ENCODE data around the gene ITPR2. TPM values are rescaled to one million over a fixed set of nuclear protein-coding genes. Genes with fewer than 3 reads are reported as not detected.

Gene ITPR2
- total and polyA plus RNA-seq, 2 of the 13 experiments (the other 11 are each of a cell fraction or from before 2014, with no cell fraction given): 31.9 to 81.9 TPM

- TF ChIP-seq BRF2 (CRISPR knock-in tag; IDR thresholded peaks at IDR 0.05) (no peak), MAX (IDR thresholded peaks at IDR 0.05) (peak; percentile 46; the same call in 1 of the 2 replicates), PATZ1 (CRISPR knock-in tag; IDR thresholded peaks at IDR 0.05) (peak; percentile 59), THRA (CRISPR knock-in tag; IDR thresholded peaks at IDR 0.05; ENCODE audit: borderline replicate concordance) (no peak), ZNF282 (IDR thresholded peaks at IDR 0.05; ENCODE audit: partially characterized antibody) (no peak), MATR3 (CRISPR knock-in tag; IDR thresholded peaks at IDR 0.05) (no peak), ZNF18 (CRISPR knock-in tag; IDR thresholded peaks at IDR 0.05; ENCODE audit: insufficient replicate concordance) (no peak), ZNF234 (CRISPR knock-in tag; conservative IDR thresholded peaks at IDR 0.05) (no peak), ZSCAN9 (CRISPR knock-in tag; IDR thresholded peaks at IDR 0.05; ENCODE audit: borderline replicate concordance) (no peak), ZNF563 (CRISPR knock-in tag; IDR thresholded peaks at IDR 0.05) (no peak), ZBTB42 (CRISPR knock-in tag; IDR thresholded peaks at IDR 0.05) (no peak), E2F1 (CRISPR knock-in tag; IDR thresholded peaks at IDR 0.05) (no peak), ZNF646 (CRISPR knock-in tag; IDR thresholded peaks at IDR 0.05) (no peak), NR2C2 (CRISPR knock-in tag; IDR thresholded peaks at IDR 0.05; ENCODE audit: borderline replicate concordance) (0 out of 2 replicates have a peak, but pooled peaks have one; percentile 20), SAP130 (CRISPR knock-in tag; IDR thresholded peaks at IDR 0.05; ENCODE audit: low read depth) (0 out of 2 replicates have a peak, but pooled peaks have one; percentile 13)
Measured at GRCh38 chr12:26841085-26841484, 8.1 kb upstream of the ITPR2 start (continued).
